Measurements from ENCODE around the gene SCN5A.

Gene SCN5A

DNA sequence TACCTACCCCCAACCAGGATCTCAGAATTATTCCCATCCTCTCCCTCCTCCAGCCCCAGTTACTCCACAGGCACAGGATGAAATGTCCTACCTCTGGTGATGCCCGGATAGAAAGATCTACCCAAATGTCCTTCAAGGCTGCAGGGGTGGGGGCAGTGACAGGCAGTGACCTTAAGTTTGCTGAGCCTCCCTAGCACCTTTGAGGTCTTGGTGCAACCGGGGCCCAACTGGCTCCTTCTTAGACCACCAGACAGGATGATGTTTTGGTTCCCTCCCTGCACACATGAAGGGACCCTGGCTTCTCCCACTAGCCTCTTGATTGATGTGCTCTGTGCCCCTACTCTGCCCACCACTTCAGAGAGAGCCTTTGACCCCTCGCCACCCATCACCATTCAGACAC, 117.0 kb downstream of the SCN5A start:
- peaks cover 0 to 12% (median 0%) of the 10 kb centered on the region in 11 experiments; a peak in 2 of 22 replicates for H3K9me3 ChIP-seq (replicated peaks in 1 of 11)
- no peak overlapping the region for H3K4me2 ChIP-seq
- H3K36me3 ChIP-seq, result peaks cover 8 to 63% (median 36%) of the 10 kb centered on the region in 11 experiments; a peak in 20 of 22 replicates
- peaks cover 0 to 4% (median 0%) of the 10 kb centered on the region in 10 experiments; a peak in 1 of 20 replicates for H3K4me1 ChIP-seq
- no peak overlapping the region for H3K9ac ChIP-seq
- H4K20me1 ChIP-seq, result peaks cover 0 to 25% (median 0%) of the 10 kb centered on the region in 11 experiments; a peak in 8 of 22 replicates
- H3K4me3 ChIP-seq, result no peak overlapping the region
- no peak overlapping the region for H3K27ac ChIP-seq
- TF ChIP-seq Cebpa-rat (IDR thresholded peaks at IDR 0.05), result no peak
- H3K27me3 ChIP-seq, result no peaks in the 10 kb centered on the region

GRCh38 chr3:38528457-38528856, 121.0 kb downstream of the SCN5A start:
- no peak overlapping the region for H3K4me2 ChIP-seq
- H3K27me3 ChIP-seq, result no peaks in the 10 kb centered on the region
- no peak overlapping the region for H3K9ac ChIP-seq
- H3K9me3 ChIP-seq (replicated peaks in 1 of 11), result no peaks in the 10 kb centered on the region
- peaks cover 0 to 4% (median 0%) of the 10 kb centered on the region in 10 experiments; a peak in 1 of 20 replicates for H3K4me1 ChIP-seq
- H3K27ac ChIP-seq, result no peak overlapping the region
- H3K4me3 ChIP-seq, result no peak overlapping the region
- peaks cover 0 to 26% (median 7%) of the 10 kb centered on the region in 11 experiments; a peak in 10 of 22 replicates for H4K20me1 ChIP-seq
- TF ChIP-seq Cebpa-rat (IDR thresholded peaks at IDR 0.05), result no peak
- H3K36me3 ChIP-seq, result peaks cover 31 to 74% (median 54%) of the 10 kb centered on the region in 11 experiments

DNA sequence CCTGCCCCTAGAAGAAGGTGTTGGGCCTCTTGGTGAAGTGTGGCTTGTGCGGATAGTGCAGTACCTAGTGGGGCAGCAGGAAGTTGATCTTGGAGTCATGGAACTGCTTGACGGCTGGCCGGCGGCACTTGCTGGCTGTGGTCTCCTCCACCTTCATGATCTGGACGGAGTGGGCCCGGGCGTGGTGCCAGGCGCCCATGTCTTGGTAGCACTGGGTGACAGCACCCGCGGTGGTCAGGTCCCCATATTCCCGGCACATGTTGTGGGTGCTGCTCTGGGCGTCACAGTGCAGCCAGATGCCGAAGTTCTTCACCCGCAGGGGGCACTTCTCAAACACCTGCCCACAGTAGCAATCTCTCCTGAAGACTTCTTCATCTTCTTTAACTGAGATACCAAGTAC, 122.7 kb downstream of the SCN5A start:
- Histone ChIP-seq H3K9ac (no peak overlapping the region), H3K4me1 (peaks cover 0 to 4% (median 0%) of the 10 kb centered on the region in 10 experiments; a peak in 1 of 20 replicates), H3K27ac (no peak overlapping the region), H3K27me3 (no peaks in the 10 kb centered on the region), H4K20me1 (peaks cover 0 to 19% (median 6%) of the 10 kb centered on the region in 11 experiments; a peak in 9 of 22 replicates), H3K9me3 (replicated peaks in 1 of 11) (no peaks in the 10 kb centered on the region), H3K4me3 (no peak overlapping the region), H3K4me2 (no peak overlapping the region), H3K36me3 (peaks cover 48 to 86% (median 68%) of the 10 kb centered on the region in 11 experiments)
- TF ChIP-seq Cebpa-rat (IDR thresholded peaks at IDR 0.05), result no peak

GRCh38 chr3:38524141-38524739, 125.2 kb downstream of the SCN5A start:
- no peak for TF ChIP-seq Cebpa-rat (IDR thresholded peaks at IDR 0.05)
- peaks cover 43 to 69% (median 59%) of the 10 kb centered on the region in 11 experiments for H3K36me3 ChIP-seq
- no peak overlapping the region for H3K4me3 ChIP-seq
- H3K4me2 ChIP-seq, result no peak overlapping the region
- H3K27me3 ChIP-seq, result no peaks in the 10 kb centered on the region
- peaks cover 8 to 14% (median 11%) of the 10 kb centered on the region in 10 experiments; a peak in 19 of 20 replicates for H3K4me1 ChIP-seq
- no peak overlapping the region for H3K27ac ChIP-seq
- no peak overlapping the region for H3K9ac ChIP-seq
- no peaks in the 10 kb centered on the region for H3K9me3 ChIP-seq (replicated peaks in 1 of 11)
- H4K20me1 ChIP-seq, result peaks cover 0 to 30% (median 7%) of the 10 kb centered on the region in 11 experiments; a peak in 9 of 22 replicates

DNA sequence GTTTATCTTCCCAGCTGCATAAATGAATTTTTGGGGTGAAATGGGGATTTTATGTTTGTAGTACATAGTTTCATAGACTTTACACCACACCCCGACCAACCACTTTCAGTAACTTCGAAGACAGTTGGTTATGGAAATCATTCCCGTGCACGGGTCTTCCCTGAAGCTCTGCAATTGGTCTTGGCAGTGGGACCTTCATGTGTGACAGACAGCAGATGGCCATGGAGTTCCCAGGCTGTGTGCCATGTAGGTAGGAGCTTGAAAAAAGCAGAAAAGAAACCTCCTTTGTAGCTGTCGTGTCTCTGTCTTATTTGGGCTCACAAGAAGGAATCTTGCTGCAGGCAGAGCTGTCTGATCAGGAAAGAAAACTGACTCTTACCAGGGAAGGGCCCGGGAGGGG, 127.5 kb downstream of the SCN5A start:
- no peak for TF ChIP-seq Cebpa-rat (IDR thresholded peaks at IDR 0.05)
- Histone ChIP-seq H3K4me2 (no peak overlapping the region), H3K36me3 (peaks cover 42 to 65% (median 55%) of the 10 kb centered on the region in 11 experiments)

GRCh38 chr3:38521391-38521987, 128.0 kb downstream of the SCN5A start:
- no peak overlapping the region for H3K4me3 ChIP-seq
- H3K9ac ChIP-seq, result no peak overlapping the region
- H3K4me2 ChIP-seq, result no peak overlapping the region
- H3K36me3 ChIP-seq, result peaks cover 37 to 59% (median 51%) of the 10 kb centered on the region in 11 experiments
- peaks cover 0 to 18% (median under 1%) of the 10 kb centered on the region in 11 experiments; a peak in 6 of 22 replicates for H4K20me1 ChIP-seq
- H3K27ac ChIP-seq, result no peak overlapping the region
- H3K27me3 ChIP-seq, result no peaks in the 10 kb centered on the region
- H3K4me1 ChIP-seq, result peaks cover 8 to 25% (median 19%) of the 10 kb centered on the region in 10 experiments; a peak in 19 of 20 replicates
- H3K9me3 ChIP-seq (replicated peaks in 1 of 11), result no peaks in the 10 kb centered on the region
- no peak for TF ChIP-seq Cebpa-rat (IDR thresholded peaks at IDR 0.05)

More for the DNA sequence above, 127.5 kb downstream of the SCN5A start:
- Histone ChIP-seq H3K9me3 (replicated peaks in 1 of 11) (no peaks in the 10 kb centered on the region), H3K27me3 (no peaks in the 10 kb centered on the region), H3K4me1 (peaks cover 8 to 25% (median 19%) of the 10 kb centered on the region in 10 experiments; a peak in 19 of 20 replicates), H3K27ac (no peak overlapping the region), H4K20me1 (peaks cover 0 to 18% (median 3%) of the 10 kb centered on the region in 11 experiments; a peak in 8 of 22 replicates), H3K4me3 (no peak overlapping the region), H3K9ac (no peak overlapping the region)

DNA sequence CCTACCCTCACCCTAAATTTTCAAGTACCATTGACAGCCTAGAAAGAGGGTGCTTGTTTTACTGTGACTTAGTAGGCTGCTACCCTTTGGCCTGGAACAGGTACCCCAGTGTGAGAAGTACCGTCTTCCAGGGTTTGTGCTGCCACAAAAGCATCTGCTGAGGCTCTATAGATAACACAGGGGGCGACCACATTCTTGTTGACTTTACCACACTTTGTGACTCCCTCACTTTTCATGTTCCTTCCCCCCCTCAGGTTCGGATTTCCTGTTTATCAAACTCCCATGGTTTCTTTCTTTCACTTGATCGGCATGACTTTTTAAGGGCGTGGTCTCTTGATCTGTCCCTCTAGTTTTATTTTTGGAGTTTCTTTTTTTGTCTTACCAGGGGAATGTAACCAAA, 129.8 kb downstream of the SCN5A start:
- peak overlapping the region in 2 of 11 experiments; percentile 7 to 24; a peak in 3 of 22 replicates for H3K9ac ChIP-seq

DNA sequence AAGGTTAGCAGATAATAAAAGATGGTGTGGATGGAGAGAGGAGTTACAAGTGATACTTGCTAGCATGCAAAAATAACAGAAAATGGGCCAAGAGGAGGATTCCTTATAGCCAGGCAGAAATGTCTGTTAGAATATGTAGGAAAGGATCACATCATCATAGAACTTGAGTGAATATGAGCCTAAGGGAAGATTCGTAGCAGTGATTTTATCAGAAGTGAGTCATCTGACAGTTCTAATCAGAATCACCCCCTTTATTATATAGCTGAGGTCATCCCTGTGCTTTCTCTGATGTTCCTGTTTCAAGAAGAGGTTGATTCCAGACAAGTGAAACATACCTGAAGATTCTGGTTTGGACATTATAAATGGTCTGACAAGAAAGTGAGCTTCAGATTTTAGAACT, 130.5 kb downstream of the SCN5A start:
- Histone ChIP-seq H3K36me3 (peaks cover 20 to 51% (median 42%) of the 10 kb centered on the region in 11 experiments; a peak in 21 of 22 replicates), H3K27me3 (no peaks in the 10 kb centered on the region), H3K9ac (no peak overlapping the region), H3K27ac (no peak overlapping the region), H3K4me1 (peaks cover 8 to 25% (median 19%) of the 10 kb centered on the region in 10 experiments; a peak in 19 of 20 replicates), H3K4me3 (no peak overlapping the region), H3K9me3 (replicated peaks in 1 of 11) (no peaks in the 10 kb centered on the region), H4K20me1 (peaks cover 0 to 18% (median 3%) of the 10 kb centered on the region in 11 experiments; a peak in 6 of 22 replicates), H3K4me2 (peak overlapping the region in 6 of 11 experiments; percentile 45 to 73 (median 62); a peak in 7 of 22 replicates)
- no peak for TF ChIP-seq Cebpa-rat (IDR thresholded peaks at IDR 0.05)

More for the DNA sequence above, 129.8 kb downstream of the SCN5A start:
- no peak overlapping the region for H3K4me3 ChIP-seq
- H3K9me3 ChIP-seq (replicated peaks in 1 of 11), result no peaks in the 10 kb centered on the region
- peak overlapping the region in 1 of 11 experiments; percentile 16; a peak in 1 of 22 replicates for H3K27ac ChIP-seq
- H3K36me3 ChIP-seq, result peaks cover 25 to 53% (median 44%) of the 10 kb centered on the region in 11 experiments
- no peaks in the 10 kb centered on the region for H3K27me3 ChIP-seq
- TF ChIP-seq Cebpa-rat (IDR thresholded peaks at IDR 0.05), result no peak
- peaks cover 0 to 18% (median 3%) of the 10 kb centered on the region in 11 experiments; a peak in 6 of 22 replicates for H4K20me1 ChIP-seq
- H3K4me2 ChIP-seq, result peak overlapping the region; percentile 43 to 73 (median 57)
- H3K4me1 ChIP-seq, result peaks cover 8 to 25% (median 19%) of the 10 kb centered on the region in 10 experiments; a peak in 19 of 20 replicates

GRCh38 chr3:38516669-38517068, 132.8 kb downstream of the SCN5A start:
- H3K36me3 ChIP-seq, result peaks cover 18 to 54% (median 42%) of the 10 kb centered on the region in 11 experiments
- H3K4me3 ChIP-seq, result no peak overlapping the region
- no peak for TF ChIP-seq Cebpa-rat (IDR thresholded peaks at IDR 0.05)
- H3K27ac ChIP-seq, result no peak overlapping the region
- peaks cover 8 to 25% (median 19%) of the 10 kb centered on the region in 10 experiments; a peak in 19 of 20 replicates for H3K4me1 ChIP-seq
- H3K9ac ChIP-seq, result no peak overlapping the region
- no peaks in the 10 kb centered on the region for H3K9me3 ChIP-seq (replicated peaks in 1 of 11)
- H3K4me2 ChIP-seq, result no peak overlapping the region
- no peaks in the 10 kb centered on the region for H3K27me3 ChIP-seq
- peaks cover 0 to 10% (median 1%) of the 10 kb centered on the region in 11 experiments; a peak in 5 of 22 replicates for H4K20me1 ChIP-seq

Data from BLaER1 treated with 17β-estradiol and CSF1 and Interleukin-3, amounts not matched to agents 10 nM and 100 nM (cell line).